Activated CD8-positive, alpha-beta memory T cell treated with anti-CD3 and anti-CD28 coated beads for 48 hours (primary cell): ENCODE measurements around the gene RAB40A.
"Not testable (repeated sequence)": the region's sequence is repeated elsewhere in the genome, so short reads cannot be mapped to it uniquely, and the experiment has no call there.

ENCODE experiments used
- DNase-seq, 3 experiments: peaks; one replicate each; pipeline ENCODE4 v3.0.0-alpha.2; 2020; ENCODE audit warnings: low read depth in 2 of 3, low spot score in 2 of 3

The RAB40A gene

GRCh38 chrX:103524747-103525146, 5.5 kb upstream of the RAB40A start:
- DNase-seq: no peak

GRCh38 chrX:103523605-103524004, 4.3 kb upstream of the RAB40A start:
- no peak for DNase-seq

- no peak for DNase-seq
Measured at GRCh38 chrX:103520386-103520785, 1.1 kb upstream of the RAB40A start.

GRCh38 chrX:103518571-103518970, 718 bp downstream of the RAB40A start:
- DNase-seq: no peak

GRCh38 chrX:103517246-103517645, 2.0 kb downstream of the RAB40A start:
- DNase-seq: no peak

- DNase-seq: no peak
Measured at GRCh38 chrX:103513476-103514108, 5.7 kb downstream of the RAB40A start.

GRCh38 chrX:103513067-103513466, 6.2 kb downstream of the RAB40A start:
- no peak for DNase-seq

- DNase-seq: no peak
Measured at GRCh38 chrX:103510031-103510430, 9.3 kb downstream of the RAB40A start.

GRCh38 chrX:103503853-103504207, 15.5 kb downstream of the RAB40A start:
- DNase-seq: no peak

GRCh38 chrX:103503163-103503852, 16.0 kb downstream of the RAB40A start:
- no peak for DNase-seq

GRCh38 chrX:103498786-103499185, 20.5 kb downstream of the RAB40A start:
- no peak for DNase-seq

GRCh38 chrX:103495786-103496185, 23.5 kb downstream of the RAB40A start:
- DNase-seq: no peak

- not testable (repeated sequence) for DNase-seq
Measured at GRCh38 chrX:103493578-103493977, 25.7 kb downstream of the RAB40A start.

GRCh38 chrX:103489733-103490132, 29.6 kb downstream of the RAB40A start:
- not testable (repeated sequence) for DNase-seq

GRCh38 chrX:103488794-103489193, 30.5 kb downstream of the RAB40A start:
- no peak for DNase-seq

GRCh38 chrX:103488332-103488731, 31.0 kb downstream of the RAB40A start:
- no peak for DNase-seq

- DNase-seq: no peak
Measured at GRCh38 chrX:103483720-103484119, 35.6 kb downstream of the RAB40A start.

GRCh38 chrX:103480526-103480925, 38.8 kb downstream of the RAB40A start:
- no peak for DNase-seq

- no peak for DNase-seq
Measured at GRCh38 chrX:103477496-103477895, 41.8 kb downstream of the RAB40A start.

- DNase-seq: no peak
Measured at GRCh38 chrX:103475381-103475780, 43.9 kb downstream of the RAB40A start.

GRCh38 chrX:103469977-103470376, 49.3 kb downstream of the RAB40A start:
- not testable (repeated sequence) for DNase-seq

- DNase-seq: no peak
Measured at GRCh38 chrX:103467887-103468286, 51.4 kb downstream of the RAB40A start.

GRCh38 chrX:103467156-103467555, 52.1 kb downstream of the RAB40A start:
- no peak for DNase-seq
